Naive thymus-derived CD4-positive, alpha-beta T cell (primary cell): Measurements from ENCODE around the gene ARHGAP35. TPM values are rescaled to one million over a fixed set of nuclear protein-coding genes. Genes with fewer than 3 reads are reported as not detected.

Experiments
- ATAC-seq: fragments of 150-1000 bp; cut with Tn5 transposase; 2 replicates; pipeline ENCODE4 v1.10.0; 2021; ENCODE audit warnings: mild to moderate bottlenecking, moderate library complexity
- CTCF ChIA-PET: fragments of 350-600 bp; sonication (Branson Sonifier 250); formaldehyde crosslinking; loops from one replicate; lab custom pipeline; 2021; ENCODE audit warnings: antibody characterized with exemption; lab: Charles Lee
- POLR2A ChIA-PET: fragments of 350-600 bp; sonication (Branson Sonifier 250); formaldehyde crosslinking; loops from one replicate; lab custom pipeline; 2021; ENCODE audit warnings: antibody characterized with exemption, inconsistent platforms; lab: Charles Lee
- DNase-seq, 9 donors: peaks; one replicate each; pipeline versions ENCODE4 v3.0.0 to v3.0.0-alpha.2; 2020 to 2022; ENCODE audit warnings: mixed read lengths in 1 of 9
- H3K27ac ChIP-seq: one replicate; pipeline ENCODE4 v1.7.0; 2013; ENCODE audit warnings: mild to moderate bottlenecking, low read depth, low read length, moderate library complexity
- H3K27me3 ChIP-seq, 2 donors: one replicate each; pipeline ENCODE4 v1.7.0; 2013; ENCODE audit warnings: low read length in 2 of 2, mild to moderate bottlenecking in 2 of 2, moderate library complexity in 2 of 2; ENCODE audit not compliant: control insufficient read depth in 2 of 2, insufficient read depth in 2 of 2
- H3K36me3 ChIP-seq, 3 experiments: 1 replicate in 2 of 3; 2 replicates in 1 of 3; pipeline ENCODE4 v1.7.0; 2013; ENCODE audit warnings: low read length in 3 of 3, mild to moderate bottlenecking in 3 of 3, moderate library complexity in 1 of 3; ENCODE audit not compliant: insufficient read depth in 3 of 3, control insufficient read depth in 2 of 3
- H3K4me1 ChIP-seq, 2 donors: one replicate each; pipeline ENCODE4 v1.7.0; 2013; ENCODE audit warnings: low read length in 2 of 2, mild to moderate bottlenecking in 2 of 2, moderate library complexity in 1 of 2; ENCODE audit not compliant: control insufficient read depth in 2 of 2, insufficient read depth in 2 of 2
- H3K4me3 ChIP-seq: 2 replicates; pipeline ENCODE4 v1.7.0; 2013; ENCODE audit warnings: mild to moderate bottlenecking, low read length
- H3K9me3 ChIP-seq, 3 experiments: 1 replicate in 2 of 3; 2 replicates in 1 of 3; pipeline ENCODE4 v1.7.0; 2013; ENCODE audit warnings: low read length in 3 of 3; ENCODE audit not compliant: control insufficient read depth in 2 of 3
- H3K27ac Mint-ChIP-seq, 9 donors: one replicate each; pipeline ENCODE4 v1.8.0; 2020 to 2022; ENCODE audit warnings: mixed read lengths in 9 of 9, mild to moderate bottlenecking in 8 of 9, moderate library complexity in 5 of 9, inconsistent platforms in 2 of 9
- H3K27me3 Mint-ChIP-seq, 5 donors: one replicate each; pipeline ENCODE4 v1.8.0; 2021 to 2022; ENCODE audit warnings: mixed read lengths in 5 of 5, mild to moderate bottlenecking in 1 of 5
- H3K36me3 Mint-ChIP-seq, 5 donors: one replicate each; pipeline ENCODE4 v1.8.0; 2020 to 2022; ENCODE audit warnings: mixed read lengths in 5 of 5, mild to moderate bottlenecking in 3 of 5, inconsistent platforms in 1 of 5
- H3K4me1 Mint-ChIP-seq, 7 donors: one replicate each; pipeline ENCODE4 v1.8.0; 2020 to 2022; ENCODE audit warnings: mixed read lengths in 7 of 7, mild to moderate bottlenecking in 3 of 7, inconsistent platforms in 1 of 7
- H3K4me3 Mint-ChIP-seq, 10 donors: one replicate each; pipeline ENCODE4 v1.8.0; 2020 to 2022; ENCODE audit warnings: mild to moderate bottlenecking in 10 of 10, mixed read lengths in 10 of 10, moderate library complexity in 6 of 10, inconsistent platforms in 2 of 10
- H3K9me3 Mint-ChIP-seq, 11 donors: one replicate each; pipeline ENCODE4 v1.8.0; 2020 to 2022; ENCODE audit warnings: mixed read lengths in 11 of 11, mild to moderate bottlenecking in 4 of 11, inconsistent platforms in 1 of 11, moderate library complexity in 1 of 11
- intact Hi-C, 2 donors: fragments of 100-400 bp; cut with micrococcal nuclease; formaldehyde crosslinking; loops; one replicate each; pipeline ENCODE4 v1.15.1; 2023
- polyA plus RNA-seq, 2 donors: library from polyadenylated mRNA; unstranded; fragments of 300-500 nt; fragmentation: Illumina TruSeq; gene quantifications; one replicate each; pipeline ENCODE4 v1.2.3, GENCODE V29; 2021
- total RNA-seq, 6 experiments: library from RNA in 5 of 6; stranded (reverse) in 5 of 6; gene quantifications; 1 replicate in 5 of 6; 2 replicates in 1 of 6; pipeline ENCODE4 v1.2.3 and lab custom pipeline; 2021 to 2026

The ARHGAP35 gene
- total and polyA plus RNA-seq, 7 experiments from 2014 or later = 2.3 to 29.4 (median 23.2) TPM

GRCh38 chr19:46841458-46842083 is 19.2 kb upstream of the ARHGAP35 start:
- POLR2A ChIA-PET = interaction anchor here (1.6 kb wide), 1 partner anchor 85 kb away, joined by 3 read pairs; no protein-coding TSS in a partner anchor
- Histone ChIP-seq H3K27ac (no peak overlapping the region), H3K9me3 (no peaks in the 10 kb centered on the region), H3K36me3 (peaks cover 0 to 62% (median 0%) of the 10 kb centered on the region in 3 experiments), H3K4me1 (no peaks in the 10 kb centered on the region), H3K4me3 (no peak overlapping the region), H3K27me3 (no peaks in the 10 kb centered on the region)
- H3K9me3 Mint-ChIP-seq = no peaks in the 10 kb centered on the region
- ATAC-seq (no peak), DNase-seq (no peak)
- peak overlapping the region in 2 of 9 donors; percentile 12 to 46 for H3K27ac Mint-ChIP-seq
- H3K4me3 Mint-ChIP-seq = peak overlapping the region in 1 of 10 donors; percentile 65
- H3K4me1 Mint-ChIP-seq = peaks cover 0 to 13% (median 5%) of the 10 kb centered on the region in 7 donors
- H3K36me3 Mint-ChIP-seq = peaks cover 5 to 31% (median 8%) of the 10 kb centered on the region in 5 donors
- H3K27me3 Mint-ChIP-seq = no peaks in the 10 kb centered on the region
- CTCF ChIA-PET = interaction anchor here (0.6 to 3.3 kb wide), 4 partner anchors 84 to 235 kb away, joined by 3 to 49 read pairs (median 18); no protein-coding TSS in a partner anchor
- intact Hi-C loops = loop anchor here in 1 of 2 donors (2.0 kb wide), 1 partner anchor 55 kb away; no protein-coding TSS in a partner anchor

DNA sequence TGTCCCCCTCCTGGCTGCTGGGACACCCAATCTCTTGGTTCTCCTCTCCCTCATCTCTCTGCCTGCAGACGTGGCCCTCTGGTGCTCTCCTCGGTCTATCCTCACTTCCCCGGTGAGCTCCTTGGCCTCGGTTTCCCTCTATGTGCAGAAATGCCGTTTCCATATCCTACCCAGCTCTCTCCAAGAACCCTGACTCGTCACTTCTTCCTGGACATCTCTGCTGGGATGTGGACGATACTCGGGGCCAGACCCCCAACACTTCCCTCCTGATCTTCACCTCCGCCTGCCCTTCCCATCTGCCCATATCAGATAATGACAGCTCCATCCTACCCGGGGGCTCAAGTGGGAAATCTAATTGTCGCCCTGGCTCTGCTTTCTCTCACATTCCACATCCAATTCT is 18.0 kb upstream of the ARHGAP35 start:
- peaks cover 5 to 16% (median 10%) of the 10 kb centered on the region in 7 donors for H3K4me1 Mint-ChIP-seq
- ATAC-seq = no peak
- ChIA-PET CTCF (interaction anchor here (0.7 to 1.8 kb wide), 2 partner anchors 21 to 85 kb away, joined by 3 to 16 read pairs; no protein-coding TSS in a partner anchor), POLR2A (no interaction called here)
- Histone ChIP-seq H3K27ac (no peak overlapping the region), H3K4me1 (no peaks in the 10 kb centered on the region), H3K36me3 (peaks cover 0 to 62% (median 4%) of the 10 kb centered on the region in 3 experiments), H3K27me3 (no peaks in the 10 kb centered on the region), H3K4me3 (no peak overlapping the region), H3K9me3 (no peaks in the 10 kb centered on the region)
- H3K4me3 Mint-ChIP-seq = no peak overlapping the region
- no peak overlapping the region for H3K27ac Mint-ChIP-seq
- no peak for DNase-seq
- peaks cover 9 to 34% (median 14%) of the 10 kb centered on the region in 5 donors for H3K36me3 Mint-ChIP-seq
- no peaks in the 10 kb centered on the region for H3K9me3 Mint-ChIP-seq
- intact Hi-C loops = no loop called here
- H3K27me3 Mint-ChIP-seq = no peaks in the 10 kb centered on the region

DNA sequence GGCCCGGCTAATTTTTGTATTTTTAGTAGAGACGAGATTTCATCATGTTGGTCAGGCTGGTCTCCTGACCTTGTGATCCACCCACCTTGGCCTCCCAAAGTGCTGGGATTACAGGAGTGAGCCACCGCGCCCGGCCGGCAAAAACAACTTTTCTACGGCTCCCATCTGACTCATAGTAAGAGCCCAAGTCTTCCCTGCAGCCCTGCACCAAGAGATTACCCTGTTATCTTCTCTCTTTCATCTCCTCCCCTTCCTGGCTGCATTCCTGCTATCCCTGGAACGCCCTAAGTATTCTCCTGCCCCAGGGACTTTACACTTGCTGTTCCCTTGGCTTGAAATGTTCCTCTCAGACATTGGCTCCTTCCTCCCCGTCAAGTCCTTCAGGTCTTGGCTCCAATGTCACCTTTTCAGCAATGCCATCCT is 16.7 kb upstream of the ARHGAP35 start:
- H3K9me3 Mint-ChIP-seq = no peaks in the 10 kb centered on the region
- ATAC-seq (no peak), DNase-seq (no peak)
- peaks cover 5 to 28% (median 14%) of the 10 kb centered on the region in 5 donors for H3K36me3 Mint-ChIP-seq
- no peaks in the 10 kb centered on the region for H3K9me3 ChIP-seq
- H3K4me1 ChIP-seq = no peaks in the 10 kb centered on the region
- POLR2A ChIA-PET = no interaction called here
- no peak overlapping the region for H3K4me3 ChIP-seq
- no peaks in the 10 kb centered on the region for H3K27me3 Mint-ChIP-seq
- no peak overlapping the region for H3K4me3 Mint-ChIP-seq
- H3K27ac ChIP-seq = no peak overlapping the region
- no peak overlapping the region for H3K27ac Mint-ChIP-seq
- CTCF ChIA-PET = interaction anchor here (0.7 to 1.8 kb wide), 3 partner anchors 53 to 90 kb away, joined by 3 to 16 read pairs (median 4); no protein-coding TSS in a partner anchor
- intact Hi-C loops = no loop called here
- H3K36me3 ChIP-seq = peaks cover 0 to 53% (median 4%) of the 10 kb centered on the region in 3 experiments
- peaks cover 9 to 18% (median 12%) of the 10 kb centered on the region in 7 donors for H3K4me1 Mint-ChIP-seq
- no peaks in the 10 kb centered on the region for H3K27me3 ChIP-seq

DNA sequence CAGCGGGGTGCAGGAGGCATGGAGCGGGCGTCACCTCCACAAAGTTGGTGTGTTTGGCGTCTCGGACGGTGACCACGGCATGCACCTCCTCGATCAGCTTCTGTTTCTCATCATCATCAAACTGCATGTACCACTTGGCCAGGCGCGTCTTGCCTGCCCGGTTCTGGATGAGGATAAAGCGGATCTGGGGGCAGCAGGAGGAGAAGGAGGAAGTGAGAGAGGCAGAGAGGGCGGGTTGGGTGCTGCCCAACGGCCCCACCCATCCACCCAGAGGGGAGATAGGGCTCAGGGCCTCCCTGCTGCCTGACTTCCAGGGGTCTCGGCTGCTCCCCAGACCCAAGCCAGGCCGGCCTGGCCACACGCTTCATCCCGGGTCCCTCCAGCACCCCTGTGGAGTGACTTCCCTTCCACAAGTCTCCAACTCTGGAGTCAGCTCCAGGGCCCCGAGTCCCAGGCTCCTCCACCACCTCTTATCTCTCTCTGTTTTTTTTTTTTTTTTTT is 14.8 kb upstream of the ARHGAP35 start:
- H3K27ac ChIP-seq = no peak overlapping the region
- peak overlapping the region in 1 of 9 donors; percentile 73 for H3K27ac Mint-ChIP-seq
- H3K36me3 Mint-ChIP-seq = peaks cover 5 to 28% (median 14%) of the 10 kb centered on the region in 5 donors
- H3K4me3 ChIP-seq = no peak overlapping the region
- H3K9me3 Mint-ChIP-seq = peaks cover 0 to 1% (median 0%) of the 10 kb centered on the region in 11 donors
- ChIA-PET POLR2A (no interaction called here), CTCF (interaction anchor here (1.2 kb wide), 1 partner anchor 88 kb away, joined by 3 read pairs; no protein-coding TSS in a partner anchor)
- H3K36me3 ChIP-seq = peaks cover 0 to 44% (median 4%) of the 10 kb centered on the region in 3 experiments
- no peak for DNase-seq
- no peaks in the 10 kb centered on the region for H3K9me3 ChIP-seq
- H3K4me1 Mint-ChIP-seq = peaks cover 22 to 31% (median 27%) of the 10 kb centered on the region in 7 donors
- H3K27me3 Mint-ChIP-seq = no peaks in the 10 kb centered on the region
- no peaks in the 10 kb centered on the region for H3K27me3 ChIP-seq
- no peak overlapping the region for H3K4me3 Mint-ChIP-seq
- intact Hi-C loops = no loop called here
- no peak for ATAC-seq
- H3K4me1 ChIP-seq = peaks cover 9 to 12% of the 10 kb centered on the region in 2 donors

DNA sequence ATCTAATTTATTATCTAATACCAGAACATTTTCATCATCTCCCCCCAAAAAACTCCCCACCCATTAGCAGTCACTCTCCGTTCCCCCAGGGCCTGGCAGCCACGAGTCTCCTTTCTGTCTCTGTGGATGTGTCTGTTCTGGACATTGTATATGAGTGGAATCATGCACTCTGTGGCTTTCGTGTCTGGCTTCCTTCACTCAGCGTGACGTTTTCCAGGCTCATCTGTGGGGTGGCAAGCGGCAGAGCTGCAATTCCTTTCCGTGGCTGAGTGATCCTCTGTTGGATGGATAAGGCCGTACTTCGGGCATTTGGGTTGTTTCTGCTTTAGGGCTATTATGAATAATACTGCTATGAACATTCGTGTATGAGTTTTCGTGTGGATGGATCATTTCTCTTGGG is 13.3 kb upstream of the ARHGAP35 start:
- ATAC-seq (no peak), DNase-seq (no peak)
- H3K4me1 ChIP-seq = peaks cover 9 to 12% of the 10 kb centered on the region in 2 donors
- Mint-ChIP-seq H3K9me3 (peaks cover 0 to 1% (median 0%) of the 10 kb centered on the region in 11 donors), H3K27me3 (peaks cover 0 to 3% (median 0%) of the 10 kb centered on the region in 5 donors), H3K4me3 (peak overlapping the region in 2 of 10 donors; percentile 32 to 38), H3K36me3 (peaks cover 5 to 21% (median 14%) of the 10 kb centered on the region in 5 donors), H3K27ac (peak overlapping the region in 3 of 9 donors; percentile 0 to 72 (median 54)), H3K4me1 (peaks cover 19 to 31% (median 27%) of the 10 kb centered on the region in 7 donors)
- intact Hi-C loops = no loop called here
- POLR2A ChIA-PET = interaction anchor here (0.6 kb wide), 1 partner anchor 287 kb away, joined by 3 read pairs; no protein-coding TSS in a partner anchor
- H3K27ac ChIP-seq = no peak overlapping the region
- no peaks in the 10 kb centered on the region for H3K9me3 ChIP-seq
- H3K4me3 ChIP-seq = no peak overlapping the region
- H3K36me3 ChIP-seq = peaks cover 0 to 31% (median 4%) of the 10 kb centered on the region in 3 experiments
- CTCF ChIA-PET = no interaction called here
- no peaks in the 10 kb centered on the region for H3K27me3 ChIP-seq

DNA sequence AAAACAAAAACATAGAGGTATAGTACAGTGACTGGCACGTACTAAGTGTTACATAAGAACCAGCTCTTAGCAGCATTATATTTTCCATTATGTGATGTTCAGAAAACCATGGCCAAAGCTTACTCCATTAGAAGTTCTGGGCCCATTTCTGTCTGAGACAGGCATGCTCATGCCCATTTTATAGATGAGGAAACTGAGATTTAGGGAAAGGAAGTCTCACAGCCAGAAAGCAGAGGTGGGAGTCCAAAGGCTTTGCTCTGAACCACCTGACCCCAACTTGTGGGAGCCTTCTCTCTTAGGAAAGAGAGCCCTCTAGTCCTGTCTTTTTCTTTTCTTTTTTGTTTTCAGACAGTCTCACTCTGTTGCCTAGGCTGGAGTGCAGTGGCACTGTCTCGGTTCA is 12.4 kb upstream of the ARHGAP35 start:
- CTCF ChIA-PET = no interaction called here
- ATAC-seq (no peak), DNase-seq (no peak)
- POLR2A ChIA-PET = interaction anchor here (0.6 kb wide), 1 partner anchor 332 kb away, joined by 3 read pairs; no protein-coding TSS in a partner anchor
- Mint-ChIP-seq H3K4me3 (peak overlapping the region in 2 of 10 donors; percentile 10 to 32), H3K27ac (no peak overlapping the region), H3K36me3 (peaks cover 4 to 15% (median 9%) of the 10 kb centered on the region in 5 donors), H3K4me1 (peaks cover 19 to 31% (median 26%) of the 10 kb centered on the region in 7 donors), H3K27me3 (peaks cover 0 to 3% (median 0%) of the 10 kb centered on the region in 5 donors), H3K9me3 (peaks cover 0 to 1% (median 0%) of the 10 kb centered on the region in 11 donors)
- Histone ChIP-seq H3K36me3 (peaks cover 0 to 23% (median 4%) of the 10 kb centered on the region in 3 experiments), H3K9me3 (no peaks in the 10 kb centered on the region), H3K4me1 (peaks cover 9 to 12% of the 10 kb centered on the region in 2 donors), H3K4me3 (no peak overlapping the region), H3K27me3 (no peaks in the 10 kb centered on the region), H3K27ac (no peak overlapping the region)
- intact Hi-C loops = no loop called here
